AG09309 (cell line): Measurements from ENCODE around the gene SLC25A33.

Source experiments
- DNase-seq: peaks from one replicate; pipeline ENCODE4 v3.0.0-alpha.2; 2010; ENCODE audit warnings: low read depth
- H3K4me3 ChIP-seq: 2 replicates; pipeline ENCODE4 v1.5.1; 2011; ENCODE audit warnings: mild to moderate bottlenecking, low read depth, low read length, moderate library complexity; ENCODE audit not compliant: control insufficient read depth
- TF ChIP-seq, protein P1 (sequence below): IDR thresholded peaks from 2 replicates; pipeline ENCODE4 v1.5.1; 2011; ENCODE audit warnings: mild to moderate bottlenecking, low read depth, low read length, inconsistent platforms; ENCODE audit not compliant: insufficient read depth, control insufficient read depth; ENCODE audit errors: missing control alignments

Gene SLC25A33

DNA sequence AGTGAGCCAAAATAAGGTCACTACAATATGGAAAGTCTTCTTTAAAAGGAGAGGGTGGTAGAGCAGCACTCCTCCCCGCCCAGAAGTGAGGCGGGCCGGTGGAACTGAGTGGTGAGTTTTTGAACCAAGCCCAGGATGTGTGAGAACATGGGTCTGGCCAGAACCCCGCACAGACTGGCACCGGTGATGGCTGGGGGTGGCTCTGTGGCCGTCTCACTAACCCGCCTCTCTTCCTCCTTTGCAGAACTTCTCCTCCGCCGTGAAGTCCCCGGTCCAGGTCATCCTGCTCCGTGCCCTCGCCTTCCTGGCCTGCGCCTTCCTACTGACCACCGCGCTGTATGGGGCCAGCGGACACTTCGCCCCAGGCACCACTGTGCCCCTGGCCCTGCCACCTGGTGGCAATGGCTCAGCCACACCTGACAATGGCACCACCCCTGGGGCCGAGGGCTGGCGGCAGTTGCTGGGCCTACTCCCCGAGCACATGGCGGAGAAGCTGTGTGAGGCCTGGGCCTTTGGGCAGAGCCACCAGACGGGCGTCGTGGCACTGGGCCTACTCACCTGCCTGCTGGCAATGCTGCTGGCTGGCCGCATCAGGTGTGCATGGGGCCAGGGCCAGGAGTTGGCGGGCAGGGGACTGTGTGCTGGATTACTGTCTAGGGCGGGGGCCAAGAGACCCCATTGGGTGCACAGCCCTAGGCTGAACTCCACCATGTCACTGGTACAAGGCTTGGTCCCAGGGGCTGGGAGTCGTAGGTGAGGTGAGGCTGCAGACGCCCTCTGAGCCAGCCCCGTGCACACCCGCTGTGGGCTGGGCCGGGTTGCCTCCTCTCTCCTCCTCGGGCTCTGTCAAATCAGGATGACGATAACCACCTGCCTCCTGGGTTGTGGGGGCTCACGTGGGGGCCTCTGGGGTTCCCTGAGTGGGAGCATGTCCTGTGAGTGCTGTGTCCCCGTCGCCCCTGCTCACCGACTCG lies 61.9 kb downstream of the SLC25A33 start:
- TF ChIP-seq, protein P1, sequence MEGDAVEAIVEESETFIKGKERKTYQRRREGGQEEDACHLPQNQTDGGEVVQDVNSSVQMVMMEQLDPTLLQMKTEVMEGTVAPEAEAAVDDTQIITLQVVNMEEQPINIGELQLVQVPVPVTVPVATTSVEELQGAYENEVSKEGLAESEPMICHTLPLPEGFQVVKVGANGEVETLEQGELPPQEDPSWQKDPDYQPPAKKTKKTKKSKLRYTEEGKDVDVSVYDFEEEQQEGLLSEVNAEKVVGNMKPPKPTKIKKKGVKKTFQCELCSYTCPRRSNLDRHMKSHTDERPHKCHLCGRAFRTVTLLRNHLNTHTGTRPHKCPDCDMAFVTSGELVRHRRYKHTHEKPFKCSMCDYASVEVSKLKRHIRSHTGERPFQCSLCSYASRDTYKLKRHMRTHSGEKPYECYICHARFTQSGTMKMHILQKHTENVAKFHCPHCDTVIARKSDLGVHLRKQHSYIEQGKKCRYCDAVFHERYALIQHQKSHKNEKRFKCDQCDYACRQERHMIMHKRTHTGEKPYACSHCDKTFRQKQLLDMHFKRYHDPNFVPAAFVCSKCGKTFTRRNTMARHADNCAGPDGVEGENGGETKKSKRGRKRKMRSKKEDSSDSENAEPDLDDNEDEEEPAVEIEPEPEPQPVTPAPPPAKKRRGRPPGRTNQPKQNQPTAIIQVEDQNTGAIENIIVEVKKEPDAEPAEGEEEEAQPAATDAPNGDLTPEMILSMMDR: no peak
- DNase-seq: no peak
- H3K4me3 ChIP-seq: no peak overlapping the region

DNA sequence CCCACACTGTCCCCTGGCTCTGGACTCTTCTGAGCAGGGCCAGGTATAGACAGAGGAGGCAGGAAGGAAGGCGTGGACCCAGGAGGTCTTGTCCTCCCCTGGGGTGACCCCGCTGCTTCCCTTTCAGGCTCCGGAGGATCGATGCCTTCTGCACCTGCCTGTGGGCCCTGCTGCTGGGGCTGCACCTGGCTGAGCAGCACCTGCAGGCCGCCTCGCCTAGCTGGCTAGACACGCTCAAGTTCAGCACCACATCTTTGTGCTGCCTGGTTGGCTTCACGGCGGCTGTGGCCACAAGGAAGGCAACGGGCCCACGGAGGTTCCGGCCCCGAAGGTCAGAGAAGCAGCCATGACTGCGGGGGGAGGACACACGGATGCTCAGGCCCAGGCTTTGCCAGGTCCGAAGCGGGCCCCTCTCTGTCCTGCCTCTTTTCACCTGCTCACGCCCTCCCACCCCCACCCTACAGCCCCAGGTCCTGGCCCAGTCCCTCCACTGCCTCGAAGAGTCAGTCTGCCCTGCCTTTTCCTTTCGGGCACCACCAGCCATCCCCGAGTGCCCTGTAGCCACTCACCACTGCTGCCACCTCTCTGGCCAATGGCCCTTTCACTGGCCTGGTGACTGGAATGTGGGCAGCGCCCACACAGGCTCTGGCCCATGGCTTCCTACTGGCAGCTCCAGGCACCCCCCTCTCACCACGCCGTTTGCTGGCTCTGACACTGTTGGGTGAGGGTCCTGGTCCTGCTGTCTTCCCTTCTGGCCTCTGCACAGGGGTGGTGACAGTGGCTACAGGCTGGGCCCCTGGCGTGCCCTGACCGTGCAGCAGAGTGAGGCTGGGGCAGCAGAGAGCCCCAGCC lies 62.9 kb downstream of the SLC25A33 start:
- no peak for DNase-seq
- no peak overlapping the region for H3K4me3 ChIP-seq
- TF ChIP-seq, protein P1: no peak

DNA sequence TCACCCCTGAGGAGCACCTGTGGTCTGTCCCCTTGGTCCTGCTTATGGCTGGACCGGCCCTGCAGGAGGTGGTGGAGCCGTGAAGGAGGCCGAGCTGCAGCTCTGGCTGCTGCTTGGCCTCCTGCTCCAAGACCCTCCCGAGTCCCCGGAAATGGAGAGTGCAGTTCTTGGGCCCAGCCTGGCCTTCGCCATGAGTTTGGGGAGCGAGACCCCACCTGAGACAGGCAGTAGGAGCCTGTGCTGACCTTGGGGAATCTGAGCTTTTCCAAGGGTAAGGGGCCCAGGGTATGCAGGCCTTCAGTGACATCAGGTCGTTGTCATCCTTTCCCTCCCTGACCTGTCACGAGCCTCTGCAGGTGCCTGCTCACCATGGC lies 63.5 kb downstream of the SLC25A33 start:
- TF ChIP-seq, protein P1: no peak
- no peak for DNase-seq
- no peak overlapping the region for H3K4me3 ChIP-seq

DNA sequence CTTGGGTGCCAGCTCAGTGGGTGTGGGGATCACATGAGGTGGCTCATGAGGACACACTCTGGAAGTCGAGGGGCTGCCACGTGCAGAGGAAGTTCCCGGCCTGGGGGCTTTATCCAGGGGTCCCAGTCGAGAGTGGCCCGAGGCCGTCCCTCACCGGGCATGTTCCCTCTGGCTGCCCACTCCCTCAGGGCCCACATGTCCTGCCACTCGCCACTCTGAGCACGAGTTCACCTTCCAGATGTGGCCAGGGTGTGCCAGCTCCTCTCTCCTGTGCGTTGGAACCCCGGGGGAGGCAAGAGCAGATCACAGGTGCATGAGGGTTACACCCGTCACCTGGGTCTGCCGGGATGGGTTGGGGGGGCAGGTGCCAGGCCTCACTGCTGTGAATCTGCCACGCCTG lies 64.0 kb downstream of the SLC25A33 start:
- DNase-seq: no peak
- no peak overlapping the region for H3K4me3 ChIP-seq
- TF ChIP-seq, protein P1: no peak

DNA sequence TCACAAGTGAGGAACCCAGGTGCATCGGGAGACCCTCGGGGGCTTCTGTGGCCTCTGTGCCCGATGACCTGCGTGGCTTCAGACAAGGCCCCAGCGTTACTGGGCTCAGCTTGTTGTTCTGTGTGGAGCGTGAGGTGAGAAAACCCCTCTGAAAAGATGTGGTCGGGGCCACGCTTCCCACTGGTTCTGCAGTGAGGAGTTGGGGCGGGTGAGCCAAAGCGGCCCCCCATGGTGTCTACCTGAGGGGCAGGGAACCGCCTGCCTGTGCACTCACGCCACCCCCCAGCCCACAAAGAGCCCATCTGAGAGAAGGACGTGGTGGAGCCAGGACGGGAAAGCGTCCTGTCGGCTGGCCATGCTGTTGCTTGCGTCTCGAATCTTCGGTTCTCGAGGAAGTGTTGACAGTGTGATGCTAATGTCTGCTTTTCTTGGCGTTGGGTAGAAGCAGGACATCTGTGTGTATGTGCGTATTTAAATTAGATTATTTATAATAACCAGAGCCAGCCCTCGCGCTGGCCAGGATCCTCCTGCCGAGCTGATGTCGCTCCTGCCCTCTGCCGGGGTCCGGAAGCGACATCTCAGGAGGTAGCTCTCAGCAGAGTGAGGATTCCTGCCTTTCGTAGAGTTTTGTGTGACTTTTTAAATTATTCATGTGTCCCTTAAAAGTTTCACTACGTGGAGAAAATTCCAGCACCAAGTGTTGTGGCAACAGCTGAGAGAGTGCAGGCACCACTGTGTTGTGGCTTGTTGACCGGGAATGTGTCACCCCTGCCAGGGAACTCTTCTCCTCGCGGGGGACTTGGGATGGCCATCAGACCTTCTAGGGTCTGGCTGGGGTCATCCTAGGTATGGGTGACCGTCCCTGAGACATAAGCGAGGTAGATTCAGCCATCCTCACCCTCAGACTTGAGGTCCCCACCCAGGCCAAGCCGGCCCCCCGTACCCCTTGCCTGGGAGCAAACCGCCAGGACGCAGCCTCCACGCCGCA lies 64.8 kb downstream of the SLC25A33 start:
- TF ChIP-seq, protein P1: no peak
- H3K4me3 ChIP-seq: no peak overlapping the region
- no peak for DNase-seq

DNA sequence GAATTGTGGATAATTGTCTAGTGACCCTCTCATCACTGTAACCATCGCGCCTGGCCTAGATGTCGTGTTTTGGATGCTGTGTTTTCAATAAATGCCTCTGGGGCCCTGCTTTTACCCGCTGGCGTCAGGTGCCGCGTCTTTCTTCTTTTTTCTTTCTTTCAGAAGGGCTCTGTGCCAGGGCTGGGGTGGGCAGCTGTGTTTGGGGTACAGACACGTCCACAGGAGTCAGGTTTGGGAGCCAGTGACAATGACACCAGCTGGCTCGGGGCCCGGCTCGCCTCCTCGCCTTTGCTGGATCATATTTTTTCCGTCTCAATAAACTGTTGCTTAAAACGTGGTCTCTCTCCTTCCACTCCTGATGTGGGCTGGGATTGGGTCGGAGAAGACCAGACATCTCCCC lies 65.6 kb downstream of the SLC25A33 start:
- TF ChIP-seq, protein P1: no peak
- no peak overlapping the region for H3K4me3 ChIP-seq
- DNase-seq: no peak
